VCaP (cell line): Measurements from ENCODE around the gene RFK.
"Not testable (repeated sequence)": the region's sequence is repeated elsewhere in the genome, so short reads cannot be mapped to it uniquely, and the experiment has no call there.

Source experiments
- H3K27ac ChIP-seq: fragments of 450-650 bp; 2 replicates; pipeline ENCODE4 v1.5.1; 2017
- CTCF ChIP-seq: fragments of 450-650 bp; conservative IDR thresholded peaks from 2 replicates; pipeline ENCODE4 v1.5.1; 2017; ENCODE audit warnings: mild to moderate bottlenecking, moderate library complexity

Gene RFK

GRCh38 chr9:76366275-76366674 lies 28.0 kb downstream of the RFK start:
- TF ChIP-seq CTCF = no peak
- H3K27ac ChIP-seq = no peak overlapping the region

GRCh38 chr9:76365028-76365427 lies 29.2 kb downstream of the RFK start:
- H3K27ac ChIP-seq = no peak overlapping the region
- TF ChIP-seq CTCF = no peak

GRCh38 chr9:76363032-76363395 lies 31.2 kb downstream of the RFK start:
- no peak overlapping the region for H3K27ac ChIP-seq
- no peak for TF ChIP-seq CTCF

- not testable (repeated sequence) for H3K27ac ChIP-seq
Measured at GRCh38 chr9:76362332-76363031, 31.7 kb downstream of the RFK start.

- no peak for TF ChIP-seq CTCF
- no peak overlapping the region for H3K27ac ChIP-seq
Measured at GRCh38 chr9:76359766-76360165, 34.5 kb downstream of the RFK start.

DNA sequence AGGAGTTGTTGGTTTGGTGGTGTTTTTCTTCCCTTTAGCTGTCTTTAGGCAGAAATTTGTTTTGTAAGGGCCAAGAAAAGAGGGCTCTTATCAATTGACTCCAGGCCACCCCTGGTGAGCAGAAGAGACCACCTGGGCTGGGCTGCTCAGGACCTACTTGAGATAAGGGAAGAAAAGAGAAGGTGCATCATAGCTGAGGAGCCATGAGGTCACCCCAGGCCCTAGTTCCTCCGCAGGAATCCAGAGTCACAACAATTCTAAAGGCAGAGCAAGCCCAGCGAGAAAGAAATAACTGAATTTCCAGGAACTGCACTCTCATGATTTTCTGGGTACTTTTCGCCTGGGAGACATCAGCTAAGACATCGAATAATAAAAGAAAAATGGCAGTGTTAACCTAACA lies 34.9 kb downstream of the RFK start:
- H3K27ac ChIP-seq = no peak overlapping the region
- TF ChIP-seq CTCF = no peak

DNA sequence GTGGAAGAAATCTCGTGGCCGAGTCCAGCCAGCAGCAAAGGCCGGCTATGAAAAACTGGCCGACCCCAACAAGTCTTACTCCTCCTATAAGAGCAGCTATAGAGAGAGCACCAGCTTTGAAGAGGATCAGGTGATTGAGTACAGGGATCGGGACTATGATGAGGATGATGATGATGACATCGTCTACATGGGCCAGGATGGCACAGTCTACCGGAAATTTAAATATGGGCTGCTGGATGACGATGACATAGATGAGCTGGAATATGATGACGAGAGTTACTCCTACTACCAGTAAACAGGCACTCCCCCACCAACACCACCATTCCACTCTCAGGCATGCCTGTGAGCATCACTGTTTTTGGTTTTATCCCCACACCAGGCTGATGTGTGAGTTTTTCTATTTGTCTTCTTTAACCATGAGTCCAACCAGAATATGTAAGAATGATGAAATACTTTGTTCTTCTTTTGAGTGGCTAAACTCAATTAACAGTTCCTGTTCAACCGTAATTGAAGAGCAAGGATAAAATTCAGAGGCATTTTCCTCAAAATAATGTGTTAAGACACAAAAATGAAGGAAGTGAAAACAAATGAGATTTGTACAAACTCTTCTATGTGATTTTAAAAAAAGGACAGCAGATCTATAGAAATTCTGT lies 35.5 kb downstream of the RFK start:
- no peak for TF ChIP-seq CTCF
- no peak overlapping the region for H3K27ac ChIP-seq

DNA sequence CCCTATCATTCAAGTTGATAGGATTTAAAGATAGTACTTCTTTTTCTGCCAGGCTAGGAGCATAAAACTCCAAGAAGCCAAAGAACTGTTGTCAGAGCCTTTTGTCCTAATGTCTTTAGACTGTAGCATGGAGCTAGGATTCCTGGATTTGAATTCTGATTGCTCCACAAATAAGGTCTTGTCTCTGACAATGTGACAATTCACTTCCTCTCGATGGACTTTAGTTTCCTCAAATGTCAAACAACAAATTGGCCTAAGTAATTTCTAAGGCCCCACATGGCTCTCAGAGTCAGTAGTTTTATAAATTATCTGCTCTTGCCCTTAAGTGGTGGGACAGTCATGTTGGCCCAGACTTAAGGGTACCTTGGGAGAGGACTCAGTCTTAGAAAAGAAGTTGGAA lies 36.7 kb downstream of the RFK start:
- no peak overlapping the region for H3K27ac ChIP-seq
- TF ChIP-seq CTCF = no peak
